Mesendoderm (in vitro differentiated cells): ENCODE measurements around the gene MKNK1.
A peak's percentile ranks its signal among the peaks of the same experiment; 100 is the strongest.

Experiments used
- DNase-seq: peaks from one replicate; pipeline ENCODE4 v3.0.0; 2013
- H2AK5ac ChIP-seq: 2 replicates; pipeline ENCODE4 v1.6.1; 2013; ENCODE audit warnings: low read length, inconsistent platforms
- H2BK120ac ChIP-seq: 2 replicates; pipeline ENCODE4 v1.6.1; 2013; ENCODE audit warnings: low read depth, mild to moderate bottlenecking, low read length, moderate library complexity, mixed read lengths
- H2BK15ac ChIP-seq: replicated peaks from 2 replicates; pipeline ENCODE4 v1.6.1; 2013; ENCODE audit warnings: low read depth, mild to moderate bottlenecking, moderate library complexity
- H2BK5ac ChIP-seq: 2 replicates; pipeline ENCODE4 v1.6.1; 2013; ENCODE audit warnings: low read length, inconsistent platforms
- H3K18ac ChIP-seq: 2 replicates; pipeline ENCODE4 v1.6.1; 2013; ENCODE audit warnings: mild to moderate bottlenecking, low read length, mixed read lengths
- H3K23ac ChIP-seq: one replicate; pipeline ENCODE4 v1.6.1; 2013; ENCODE audit warnings: low read length
- H3K27ac ChIP-seq: 2 replicates; pipeline ENCODE4 v1.5.1; 2013; ENCODE audit warnings: low read depth, mild to moderate bottlenecking, inconsistent platforms, low read length, moderate library complexity
- H3K27me3 ChIP-seq: 2 replicates; pipeline ENCODE4 v1.6.1; 2013; ENCODE audit warnings: low read length, control low read depth, mild to moderate bottlenecking, inconsistent platforms; ENCODE audit not compliant: insufficient read depth, poor library complexity
- H3K36me3 ChIP-seq: 2 replicates; pipeline ENCODE4 v1.6.1; 2013; ENCODE audit warnings: low read length, inconsistent platforms; ENCODE audit not compliant: control insufficient read depth, insufficient read depth
- H3K4ac ChIP-seq: one replicate; pipeline ENCODE4 v1.6.1; 2013; ENCODE audit warnings: low read depth, mild to moderate bottlenecking, low read length, moderate library complexity
- H3K4me1 ChIP-seq: 2 replicates; pipeline ENCODE4 v1.6.1; 2013; ENCODE audit warnings: low read depth, low read length, inconsistent platforms; ENCODE audit not compliant: control insufficient read depth
- H3K4me2 ChIP-seq: 2 replicates; pipeline ENCODE4 v1.6.1; 2013; ENCODE audit warnings: low read length
- H3K4me3 ChIP-seq: 2 replicates; pipeline ENCODE4 v1.5.1; 2013; ENCODE audit warnings: mild to moderate bottlenecking, low read length
- H3K56ac ChIP-seq: one replicate; pipeline ENCODE4 v1.6.1; 2013; ENCODE audit warnings: low read length
- H3K79me1 ChIP-seq: 2 replicates; pipeline ENCODE4 v1.6.1; 2013; ENCODE audit warnings: low read length, inconsistent platforms
- H3K79me2 ChIP-seq: 2 replicates; pipeline ENCODE4 v1.6.1; 2013; ENCODE audit warnings: mild to moderate bottlenecking, low read length; ENCODE audit not compliant: control insufficient read depth, insufficient read depth
- H3K9ac ChIP-seq: 2 replicates; pipeline ENCODE4 v1.6.1; 2013; ENCODE audit warnings: low read length, inconsistent platforms
- H4K5ac ChIP-seq: one replicate; pipeline ENCODE4 v1.6.1; 2013; ENCODE audit warnings: low read length
- H4K8ac ChIP-seq: one replicate; pipeline ENCODE4 v1.6.1; 2013; ENCODE audit warnings: low read depth, mild to moderate bottlenecking, control low read depth, low read length, moderate library complexity
- WGBS: extraction: QIAGEN DNeasy Blood & Tissue Kit; methylation state at CpG from one replicate; pipeline ENCODE4 v1.1.7; 2013; ENCODE audit warnings: low lambda C conversion rate, missing lambda C conversion rate; ENCODE audit not compliant: insufficient coverage; ENCODE audit errors: extremely low coverage; 5-methylcytosine and 5-hydroxymethylcytosine counted together

MKNK1 gene

DNA sequence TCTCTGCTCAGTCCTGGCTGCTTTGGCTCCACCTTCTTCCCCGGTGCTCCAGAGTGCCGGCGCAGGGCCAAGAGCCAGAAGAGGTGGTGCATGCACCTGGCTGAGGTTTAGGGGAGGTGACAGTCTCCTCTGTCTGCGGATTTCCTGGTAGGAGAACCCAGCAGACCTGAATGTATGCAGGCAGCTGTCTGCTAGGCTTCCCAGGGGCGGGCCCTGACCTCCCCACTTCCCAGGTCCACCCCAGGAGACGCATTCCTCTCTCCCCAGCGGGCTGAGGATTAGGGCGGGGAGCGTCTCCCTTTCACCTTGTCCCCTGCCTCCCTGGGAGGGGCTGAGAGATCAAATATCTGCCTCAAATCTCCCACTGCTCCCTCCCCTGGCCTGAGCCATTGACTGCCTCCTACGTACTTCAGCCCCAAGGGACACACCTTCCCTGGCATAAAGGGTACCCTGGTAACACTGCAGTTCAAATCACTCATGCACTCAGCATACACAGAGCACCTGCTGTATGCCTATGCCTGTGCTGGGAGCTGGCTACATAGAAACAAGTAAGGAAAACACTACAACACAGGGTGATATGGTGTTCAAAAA is 87.0 kb downstream of the MKNK1 start:
- no peaks in the 10 kb centered on the region for H3K79me2 ChIP-seq
- no peak overlapping the region for H3K56ac ChIP-seq
- WGBS, result no CpG with 5 or more reads among the region's 10 CpGs
- H2AK5ac ChIP-seq, result no peak overlapping the region
- H3K4me3 ChIP-seq, result no peak overlapping the region
- H3K27ac ChIP-seq, result no peak overlapping the region
- no peak overlapping the region for H3K18ac ChIP-seq
- no peak overlapping the region for H3K4ac ChIP-seq
- H3K4me1 ChIP-seq, result peaks cover 15% of the 10 kb centered on the region
- H4K5ac ChIP-seq, result no peak overlapping the region
- no peaks in the 10 kb centered on the region for H3K79me1 ChIP-seq
- H3K36me3 ChIP-seq, result no peaks in the 10 kb centered on the region
- no peak overlapping the region for H2BK120ac ChIP-seq
- H3K4me2 ChIP-seq, result peak overlapping the region; percentile 0
- H2BK15ac ChIP-seq, result no peak overlapping the region
- peak; percentile 86 for DNase-seq
- no peak overlapping the region for H3K23ac ChIP-seq
- no peak overlapping the region for H3K9ac ChIP-seq
- H3K27me3 ChIP-seq, result no peaks in the 10 kb centered on the region
- no peak overlapping the region for H4K8ac ChIP-seq
- H2BK5ac ChIP-seq, result no peak overlapping the region

DNA sequence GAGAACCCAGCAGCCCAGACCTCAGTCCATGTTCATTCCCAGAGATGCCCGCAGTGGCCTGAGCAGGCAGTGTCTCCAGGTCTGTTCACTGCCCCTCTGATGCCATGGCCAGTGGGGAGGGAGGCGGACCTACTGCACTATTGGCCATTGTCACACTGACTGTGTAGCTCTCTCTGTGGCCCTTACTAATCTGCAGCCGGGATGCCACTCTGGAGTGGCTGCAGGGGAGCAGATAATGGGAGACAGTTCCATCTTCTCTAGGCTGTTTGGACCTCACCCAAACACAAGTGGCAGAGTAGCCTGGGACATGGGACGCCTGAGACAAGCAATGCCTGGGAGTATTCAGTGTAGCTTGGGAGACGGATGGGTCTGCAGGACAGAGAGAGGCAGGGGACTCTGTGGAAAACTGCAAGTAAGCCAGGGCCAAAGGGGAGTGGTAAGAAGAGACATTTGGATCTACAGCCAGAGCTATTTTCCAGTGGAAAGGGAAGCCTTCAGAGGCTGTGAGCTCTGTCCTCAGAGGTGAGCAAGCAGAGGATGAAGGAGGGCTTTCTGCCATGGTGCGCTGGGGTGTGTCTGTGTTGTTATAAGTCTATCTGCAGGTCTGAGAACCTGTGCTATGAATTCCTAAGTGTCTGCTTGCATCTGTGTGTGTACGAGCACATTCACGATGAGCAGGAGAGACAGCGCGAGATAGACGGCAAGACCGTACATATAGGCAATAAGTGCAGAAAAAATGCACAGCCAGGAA is 87.7 kb downstream of the MKNK1 start:
- Histone ChIP-seq H3K4me3 (no peak overlapping the region), H2BK5ac (no peak overlapping the region), H3K18ac (peak overlapping the region; percentile 8), H3K27me3 (no peaks in the 10 kb centered on the region), H3K36me3 (no peaks in the 10 kb centered on the region), H2AK5ac (no peak overlapping the region), H3K27ac (no peak overlapping the region), H3K56ac (peak overlapping the region; percentile 63), H3K4ac (no peak overlapping the region), H3K79me2 (no peaks in the 10 kb centered on the region), H4K5ac (no peak overlapping the region), H3K4me1 (peaks cover 15% of the 10 kb centered on the region), H3K23ac (peak overlapping the region; percentile 37), H3K4me2 (peak overlapping the region; percentile 26), H2BK120ac (no peak overlapping the region), H4K8ac (no peak overlapping the region), H3K79me1 (no peaks in the 10 kb centered on the region), H2BK15ac (no peak overlapping the region), H3K9ac (no peak overlapping the region)
- WGBS, result no CpG with 5 or more reads among the region's 12 CpGs
- no peak for DNase-seq

DNA sequence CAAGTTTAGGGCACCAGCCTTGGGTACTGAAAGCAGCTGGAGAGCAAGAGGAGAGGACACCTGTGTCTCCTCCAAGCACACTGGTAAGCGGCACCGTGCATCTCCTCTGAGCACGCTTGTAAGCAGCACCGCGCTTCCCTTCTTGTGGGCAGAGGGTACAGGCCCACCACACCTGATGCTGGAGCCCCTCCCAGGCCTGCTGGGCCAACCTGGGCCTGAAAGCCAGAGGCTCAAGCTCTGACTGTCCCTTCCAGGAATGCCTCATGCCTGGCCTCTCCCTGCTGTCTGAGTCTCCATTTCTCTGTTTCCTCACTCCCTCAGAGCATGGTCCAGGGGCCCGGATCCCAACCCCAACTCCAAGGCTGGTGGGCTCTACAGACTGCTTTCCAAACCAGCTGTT is 88.5 kb downstream of the MKNK1 start:
- H3K56ac ChIP-seq, result peak overlapping the region; percentile 17
- H3K18ac ChIP-seq, result no peak overlapping the region
- H3K23ac ChIP-seq, result no peak overlapping the region
- peaks cover 15% of the 10 kb centered on the region for H3K4me1 ChIP-seq
- H2BK5ac ChIP-seq, result no peak overlapping the region
- no peak overlapping the region for H2BK15ac ChIP-seq
- H2BK120ac ChIP-seq, result no peak overlapping the region
- H3K4ac ChIP-seq, result no peak overlapping the region
- no peak overlapping the region for H3K4me2 ChIP-seq
- H3K79me2 ChIP-seq, result no peaks in the 10 kb centered on the region
- H3K27ac ChIP-seq, result no peak overlapping the region
- no peak overlapping the region for H4K8ac ChIP-seq
- H3K36me3 ChIP-seq, result no peaks in the 10 kb centered on the region
- H3K79me1 ChIP-seq, result no peaks in the 10 kb centered on the region
- H4K5ac ChIP-seq, result no peak overlapping the region
- H3K9ac ChIP-seq, result no peak overlapping the region
- H3K27me3 ChIP-seq, result no peaks in the 10 kb centered on the region
- no peak overlapping the region for H2AK5ac ChIP-seq
- no peak overlapping the region for H3K4me3 ChIP-seq
- no peak for DNase-seq
- no CpG with 5 or more reads among the region's 6 CpGs for WGBS

DNA sequence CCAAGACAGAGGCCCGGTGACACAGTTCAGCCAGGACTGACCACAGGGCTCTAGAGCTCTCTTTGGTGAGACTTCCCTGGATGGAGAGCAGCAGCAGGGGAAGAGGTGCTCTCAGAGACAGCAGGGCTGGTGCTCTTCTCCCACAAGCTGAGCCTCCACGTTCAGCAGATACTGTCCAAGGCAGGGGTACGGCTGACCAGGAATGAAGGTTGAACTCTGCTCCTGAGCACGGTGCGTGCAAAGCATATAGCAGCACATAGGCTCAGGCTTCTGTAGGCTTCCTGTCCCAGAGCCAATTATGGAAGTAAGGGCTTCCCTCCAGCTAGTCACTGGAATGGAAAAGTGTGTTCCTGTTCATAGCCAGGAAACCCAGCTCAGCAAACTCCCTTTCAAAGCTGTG is 90.5 kb downstream of the MKNK1 start:
- Histone ChIP-seq H3K4ac (no peak overlapping the region), H3K9ac (no peak overlapping the region), H2BK15ac (no peak overlapping the region), H4K5ac (no peak overlapping the region), H3K4me3 (no peak overlapping the region), H3K18ac (no peak overlapping the region), H2BK120ac (no peak overlapping the region), H2AK5ac (peak overlapping the region; percentile 22), H3K23ac (no peak overlapping the region), H3K79me1 (no peaks in the 10 kb centered on the region), H3K79me2 (no peaks in the 10 kb centered on the region), H2BK5ac (no peak overlapping the region), H3K56ac (no peak overlapping the region), H3K27ac (no peak overlapping the region), H3K4me1 (peaks cover 11% of the 10 kb centered on the region), H3K4me2 (no peak overlapping the region), H4K8ac (no peak overlapping the region), H3K27me3 (no peaks in the 10 kb centered on the region), H3K36me3 (no peaks in the 10 kb centered on the region)
- DNase-seq, result no peak
- WGBS, result no CpG with 5 or more reads among the region's 5 CpGs

DNA sequence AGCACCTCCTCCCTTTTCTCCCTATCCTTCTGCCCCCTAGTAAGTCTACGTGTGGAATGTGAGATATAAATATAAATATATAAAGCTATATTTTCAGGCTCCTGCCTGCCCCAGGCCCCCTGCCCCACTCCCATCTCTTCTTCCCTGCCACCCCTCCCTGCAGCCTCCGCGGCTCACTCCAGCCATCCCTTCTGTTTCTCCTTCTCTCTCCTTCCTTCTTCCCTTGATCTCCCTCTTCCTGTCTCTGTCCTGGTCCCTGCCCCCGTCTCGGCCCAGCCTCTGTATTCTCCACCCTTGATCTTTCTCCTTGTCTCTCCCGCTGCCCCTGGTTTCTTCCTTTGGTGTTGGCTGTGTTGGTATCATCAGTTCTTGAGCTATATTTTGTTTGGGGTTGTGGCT is 91.3 kb downstream of the MKNK1 start:
- no peaks in the 10 kb centered on the region for H3K79me2 ChIP-seq

More for the DNA sequence above, 91.3 kb downstream of the MKNK1 start:
- no peak overlapping the region for H4K8ac ChIP-seq
- no peak overlapping the region for H2AK5ac ChIP-seq
- no peak for DNase-seq
- no peak overlapping the region for H3K4me2 ChIP-seq
- no peaks in the 10 kb centered on the region for H3K27me3 ChIP-seq
- no peak overlapping the region for H3K4me3 ChIP-seq
- H3K36me3 ChIP-seq, result no peaks in the 10 kb centered on the region
- H3K18ac ChIP-seq, result no peak overlapping the region
- no peaks in the 10 kb centered on the region for H3K79me1 ChIP-seq
- no peak overlapping the region for H2BK120ac ChIP-seq
- H3K23ac ChIP-seq, result no peak overlapping the region
- no peak overlapping the region for H3K4ac ChIP-seq
- no peak overlapping the region for H3K27ac ChIP-seq
- no peak overlapping the region for H2BK15ac ChIP-seq
- peaks cover 9% of the 10 kb centered on the region for H3K4me1 ChIP-seq
- no peak overlapping the region for H4K5ac ChIP-seq
- H2BK5ac ChIP-seq, result no peak overlapping the region
- H3K9ac ChIP-seq, result no peak overlapping the region
- no CpG with 5 or more reads among the region's 6 CpGs for WGBS
- no peak overlapping the region for H3K56ac ChIP-seq
